Mesenchymal stem cell (in vitro differentiated cells and primary cell): ENCODE data around the gene ANKUB1.

Experiments
- DNase-seq: peaks from one replicate; pipeline ENCODE4 v3.0.0-alpha.2; 2013
- H2AFZ ChIP-seq: one replicate; pipeline ENCODE4 v1.6.1; 2013; ENCODE audit warnings: low read depth, mild to moderate bottlenecking, control low read depth, inconsistent platforms, low read length, moderate library complexity
- H2AK5ac ChIP-seq: 2 replicates; pipeline ENCODE4 v1.6.1; 2013; ENCODE audit warnings: low read length, moderate library complexity, mild to moderate bottlenecking, inconsistent platforms; ENCODE audit not compliant: severe bottlenecking
- H2BK120ac ChIP-seq: one replicate; pipeline ENCODE4 v1.6.1; 2013; ENCODE audit warnings: low read depth, mild to moderate bottlenecking, inconsistent platforms, low read length, moderate library complexity
- H2BK12ac ChIP-seq, 2 experiments: one replicate each; pipeline ENCODE4 v1.6.1; 2013; ENCODE audit warnings: inconsistent platforms in 2 of 2, low read length in 2 of 2, mild to moderate bottlenecking in 2 of 2, moderate library complexity in 2 of 2, control low read depth in 1 of 2
- H2BK15ac ChIP-seq: one replicate; pipeline ENCODE4 v1.6.1; 2013; ENCODE audit warnings: mild to moderate bottlenecking, low read depth, inconsistent platforms; ENCODE audit not compliant: poor library complexity, severe bottlenecking
- H2BK5ac ChIP-seq: 2 replicates; pipeline ENCODE4 v1.6.1; 2013; ENCODE audit warnings: low read depth, mild to moderate bottlenecking, low read length, control low read depth, inconsistent platforms; ENCODE audit not compliant: poor library complexity, severe bottlenecking
- H3K14ac ChIP-seq, 2 experiments: one replicate each; pipeline ENCODE4 v1.6.1; 2013; ENCODE audit warnings: inconsistent platforms in 2 of 2, low read length in 2 of 2, control low read depth in 1 of 2, mild to moderate bottlenecking in 1 of 2, moderate library complexity in 1 of 2
- H3K18ac ChIP-seq, 2 experiments: one replicate each; pipeline ENCODE4 v1.6.1; 2013; ENCODE audit warnings: inconsistent platforms in 2 of 2, low read length in 2 of 2, control low read depth in 1 of 2, low read depth in 1 of 2, mild to moderate bottlenecking in 1 of 2
- H3K23ac ChIP-seq, 2 experiments: one replicate each; pipeline ENCODE4 v1.6.1; 2013; ENCODE audit warnings: inconsistent platforms in 2 of 2, low read length in 2 of 2, mild to moderate bottlenecking in 2 of 2, moderate library complexity in 2 of 2, control low read depth in 1 of 2
- H3K27ac ChIP-seq: 2 replicates; pipeline ENCODE4 v1.5.1; 2013; ENCODE audit warnings: mild to moderate bottlenecking, moderate library complexity, low read length, control low read depth, inconsistent platforms; ENCODE audit not compliant: poor library complexity, severe bottlenecking
- H3K27me3 ChIP-seq, 2 experiments: 2 replicates each; pipeline versions ENCODE4 v1.6.1 to v1.7.0; 2013; ENCODE audit warnings: low read length in 2 of 2, mild to moderate bottlenecking in 2 of 2, moderate library complexity in 2 of 2, control low read depth in 1 of 2, inconsistent platforms in 1 of 2; ENCODE audit not compliant: control insufficient read depth in 1 of 2, insufficient read depth in 1 of 2
- H3K36me3 ChIP-seq, 2 experiments: 2 replicates each; pipeline versions ENCODE4 v1.6.1 to v1.7.0; 2013; ENCODE audit warnings: low read length in 2 of 2, control low read depth in 1 of 2, inconsistent platforms in 1 of 2, low read depth in 1 of 2, mild to moderate bottlenecking in 1 of 2; ENCODE audit not compliant: insufficient read depth in 2 of 2, control insufficient read depth in 1 of 2
- H3K4ac ChIP-seq, 2 experiments: one replicate each; pipeline ENCODE4 v1.6.1; 2013; ENCODE audit warnings: inconsistent platforms in 2 of 2, low read length in 2 of 2, mild to moderate bottlenecking in 2 of 2, moderate library complexity in 2 of 2, control low read depth in 1 of 2, low read depth in 1 of 2
- H3K4me1 ChIP-seq: 2 replicates; pipeline ENCODE4 v1.6.1; 2013; ENCODE audit warnings: low read depth, low read length, control low read depth; ENCODE audit not compliant: control insufficient read depth, insufficient read depth
- H3K4me2 ChIP-seq: 2 replicates; pipeline ENCODE4 v1.6.1; 2013; ENCODE audit warnings: low read length, mild to moderate bottlenecking, inconsistent platforms; ENCODE audit not compliant: poor library complexity, severe bottlenecking
- H3K4me3 ChIP-seq, 2 experiments: 2 replicates each; pipeline versions ENCODE4 v1.5.1 to v1.7.0; 2013; ENCODE audit warnings: low read length in 2 of 2, mild to moderate bottlenecking in 2 of 2, control low read depth in 1 of 2, low read depth in 1 of 2; ENCODE audit not compliant: insufficient read depth in 1 of 2
- H3K79me1 ChIP-seq: replicated peaks from 2 replicates; pipeline ENCODE4 v1.6.1; 2013; ENCODE audit warnings: mild to moderate bottlenecking, control low read depth, low read length, inconsistent platforms; ENCODE audit not compliant: poor library complexity, severe bottlenecking
- H3K9ac ChIP-seq: 2 replicates; pipeline ENCODE4 v1.7.0; 2013; ENCODE audit warnings: mild to moderate bottlenecking, low read length, moderate library complexity
- H3K9me3 ChIP-seq: 2 replicates; pipeline ENCODE4 v1.7.0; 2013; ENCODE audit warnings: mild to moderate bottlenecking, low read length; ENCODE audit not compliant: control insufficient read depth
- H4K8ac ChIP-seq: one replicate; pipeline ENCODE4 v1.6.1; 2013; ENCODE audit warnings: inconsistent platforms, mild to moderate bottlenecking, low read length, moderate library complexity
- H4K91ac ChIP-seq: one replicate; pipeline ENCODE4 v1.6.1; 2013; ENCODE audit warnings: mild to moderate bottlenecking, low read length, inconsistent platforms
- WGBS: methylation state at CpG from one replicate; pipeline ENCODE4 v1.1.7; 2013; ENCODE audit warnings: mixed read lengths; 5-methylcytosine and 5-hydroxymethylcytosine counted together

The ANKUB1 gene

DNA sequence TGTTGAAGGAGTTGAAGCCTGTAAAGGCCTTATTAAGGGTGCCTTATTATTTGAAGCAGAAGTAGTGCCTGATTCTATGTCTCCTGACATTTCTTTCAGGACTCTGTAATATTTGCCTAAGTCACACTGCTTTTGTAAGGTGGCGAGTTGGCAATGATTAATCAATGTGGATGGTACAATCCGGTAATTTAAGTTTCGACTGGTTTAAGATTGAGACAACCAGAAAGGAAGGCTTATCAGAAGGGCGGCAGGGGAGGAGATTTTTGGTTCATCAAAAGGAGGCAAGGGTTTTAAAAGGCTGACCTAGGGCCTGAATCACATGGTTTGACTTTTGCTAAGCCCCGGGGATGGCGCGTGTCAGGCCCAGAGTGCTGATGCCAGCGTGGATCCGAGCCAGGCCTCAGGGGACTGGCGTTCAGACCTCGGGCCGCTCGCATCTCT is 19.8 kb upstream of the ANKUB1 start:
- no peak overlapping the region for H3K23ac ChIP-seq
- H3K27ac ChIP-seq, result peak overlapping the region; percentile 96
- H2BK5ac ChIP-seq, result no peak overlapping the region
- H3K18ac ChIP-seq, result peak overlapping the region; percentile 93 to 98
- peak overlapping the region; percentile 91 for H3K4me2 ChIP-seq
- H2BK120ac ChIP-seq, result peak overlapping the region; percentile 92
- WGBS, result 48% methylated on average over 13 of the region's 13 CpGs
- H3K9ac ChIP-seq, result peak overlapping the region; percentile 97
- peak overlapping the region; percentile 98 for H2BK15ac ChIP-seq
- peak overlapping the region; percentile 81 to 91 for H3K4ac ChIP-seq
- no peaks in the 10 kb centered on the region for H3K79me1 ChIP-seq
- no peaks in the 10 kb centered on the region for H3K36me3 ChIP-seq
- no peak overlapping the region for H3K14ac ChIP-seq
- no peaks in the 10 kb centered on the region for H3K9me3 ChIP-seq
- peak overlapping the region; percentile 98 for H4K91ac ChIP-seq
- H3K27me3 ChIP-seq, result no peaks in the 10 kb centered on the region
- H2AFZ ChIP-seq, result peak overlapping the region; percentile 83
- peak overlapping the region; percentile 73 to 84 for H2BK12ac ChIP-seq
- peak overlapping the region; percentile 85 to 94 for H3K4me3 ChIP-seq
- H4K8ac ChIP-seq, result peak overlapping the region; percentile 99
- H3K4me1 ChIP-seq, result peaks cover 5% of the 10 kb centered on the region
- no peak for DNase-seq
- no peak overlapping the region for H2AK5ac ChIP-seq

DNA sequence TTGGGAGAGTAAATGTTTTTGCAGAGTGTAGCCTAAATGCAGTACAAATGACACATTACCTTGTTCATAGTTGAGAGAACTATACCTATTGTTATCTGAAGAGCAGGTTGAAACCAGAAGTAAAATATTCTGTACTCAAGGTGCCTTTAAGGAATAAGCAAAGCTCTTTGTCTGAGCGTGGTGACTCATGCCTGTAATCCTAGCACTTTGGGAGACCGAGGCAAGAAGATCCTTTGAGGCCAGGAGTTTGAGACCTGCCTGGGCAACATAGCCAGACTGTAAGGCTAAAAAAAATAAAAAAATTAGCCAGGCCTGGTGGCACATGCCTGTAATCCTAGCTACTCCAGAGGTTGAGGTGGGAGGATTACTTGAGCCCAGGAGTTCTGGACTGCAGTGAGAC is 18.5 kb upstream of the ANKUB1 start:
- Histone ChIP-seq H2BK5ac (no peak overlapping the region), H3K4me3 (no peak overlapping the region), H4K91ac (no peak overlapping the region), H2AK5ac (no peak overlapping the region), H3K27ac (no peak overlapping the region), H3K4me1 (peaks cover 5% of the 10 kb centered on the region), H3K36me3 (no peaks in the 10 kb centered on the region), H2AFZ (no peak overlapping the region), H3K23ac (no peak overlapping the region), H3K4ac (no peak overlapping the region), H3K18ac (no peak overlapping the region), H2BK15ac (no peak overlapping the region), H3K27me3 (no peaks in the 10 kb centered on the region), H3K4me2 (no peak overlapping the region), H3K14ac (no peak overlapping the region), H4K8ac (no peak overlapping the region), H3K9me3 (no peaks in the 10 kb centered on the region), H3K9ac (no peak overlapping the region), H3K79me1 (no peaks in the 10 kb centered on the region), H2BK120ac (no peak overlapping the region), H2BK12ac (no peak overlapping the region)
- 80% methylated on average over 2 of the region's 2 CpGs for WGBS
- no peak for DNase-seq

GRCh38 chr3:149809699-149810098 is 17.3 kb upstream of the ANKUB1 start:
- H3K4me3 ChIP-seq, result no peak overlapping the region
- H2BK5ac ChIP-seq, result no peak overlapping the region
- H3K23ac ChIP-seq, result no peak overlapping the region
- H3K14ac ChIP-seq, result no peak overlapping the region
- no peak for DNase-seq
- H2BK15ac ChIP-seq, result no peak overlapping the region
- no peak overlapping the region for H2BK12ac ChIP-seq
- H3K9ac ChIP-seq, result peak overlapping the region; percentile 27
- peaks cover 4% of the 10 kb centered on the region for H3K4me1 ChIP-seq
- no peaks in the 10 kb centered on the region for H3K27me3 ChIP-seq
- H3K4ac ChIP-seq, result no peak overlapping the region
- no peak overlapping the region for H3K4me2 ChIP-seq
- no peak overlapping the region for H2AK5ac ChIP-seq
- no peak overlapping the region for H3K27ac ChIP-seq
- H2AFZ ChIP-seq, result no peak overlapping the region
- H3K18ac ChIP-seq, result no peak overlapping the region
- H3K36me3 ChIP-seq, result no peaks in the 10 kb centered on the region
- H2BK120ac ChIP-seq, result no peak overlapping the region
- no peaks in the 10 kb centered on the region for H3K79me1 ChIP-seq
- no peaks in the 10 kb centered on the region for H3K9me3 ChIP-seq
- H4K8ac ChIP-seq, result no peak overlapping the region
- no peak overlapping the region for H4K91ac ChIP-seq

DNA sequence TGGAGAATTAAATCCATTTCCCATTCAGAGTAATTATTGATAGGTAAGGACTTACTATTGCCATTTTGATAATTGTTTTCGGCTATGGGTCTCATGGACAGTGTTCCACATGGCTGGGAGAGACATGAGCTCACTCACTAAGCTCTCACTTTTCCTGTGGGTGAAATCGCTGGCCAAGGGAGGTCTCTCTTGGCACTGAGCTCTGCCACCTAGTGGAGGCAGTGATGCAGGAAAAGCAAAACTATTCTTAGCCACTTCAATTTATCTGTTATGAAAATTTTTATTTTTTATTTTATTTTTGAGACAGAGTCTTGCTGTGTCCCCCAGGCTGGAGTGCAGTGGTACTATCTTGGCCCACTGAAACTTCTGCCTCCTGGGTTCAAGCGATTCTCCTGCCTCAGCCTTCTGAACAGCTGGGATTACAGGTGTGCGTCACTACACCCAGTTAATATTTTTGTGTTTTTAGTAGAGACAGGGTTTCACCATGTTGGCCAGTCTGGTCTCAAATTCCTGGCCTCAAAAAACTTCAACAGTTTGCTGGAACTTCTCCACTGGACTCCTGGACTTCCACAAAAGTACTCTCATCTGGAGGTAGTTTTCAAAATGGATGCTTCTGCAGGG is 16.0 kb upstream of the ANKUB1 start:
- peaks cover 4% of the 10 kb centered on the region for H3K4me1 ChIP-seq
- no peak overlapping the region for H2AFZ ChIP-seq
- H3K9ac ChIP-seq, result no peak overlapping the region
- no peak overlapping the region for H2BK120ac ChIP-seq
- no peak overlapping the region for H3K14ac ChIP-seq
- no peak overlapping the region for H4K91ac ChIP-seq
- no peaks in the 10 kb centered on the region for H3K36me3 ChIP-seq
- peak overlapping the region in 1 of 2 experiments; percentile 8 for H3K4ac ChIP-seq
- no peak overlapping the region for H2BK15ac ChIP-seq
- H3K4me3 ChIP-seq, result no peak overlapping the region
- H4K8ac ChIP-seq, result no peak overlapping the region
- no peaks in the 10 kb centered on the region for H3K9me3 ChIP-seq
- H3K4me2 ChIP-seq, result no peak overlapping the region
- no peak overlapping the region for H2BK12ac ChIP-seq
- H3K79me1 ChIP-seq, result no peaks in the 10 kb centered on the region
- H3K18ac ChIP-seq, result no peak overlapping the region
- no peak overlapping the region for H3K23ac ChIP-seq
- H3K27me3 ChIP-seq, result no peaks in the 10 kb centered on the region
- no peak overlapping the region for H3K27ac ChIP-seq
- 28% methylated on average over 4 of the region's 4 CpGs for WGBS
- no peak overlapping the region for H2BK5ac ChIP-seq
- DNase-seq, result peak; percentile 78
- H2AK5ac ChIP-seq, result no peak overlapping the region
